Subcutaneous adipose tissue (tissue), 4 donors: ENCODE results near the gene LMNA. TPM values are rescaled to one million over a fixed set of nuclear protein-coding genes. Genes with fewer than 3 reads are reported as not detected.

Experiments
- total RNA-seq, 4 donors: library from RNA; depleted of rRNA; stranded (reverse); fragments of >200 nt; gene quantifications; one replicate each; pipeline ENCODE4 v1.1.0, GENCODE V29; 2016
- TF ChIP-seq, protein P1 (sequence below): fragments of 450-650 bp; IDR thresholded peaks from one replicate; pipeline ENCODE4 v1.5.1; 2016; ENCODE audit warnings: low read depth, mild to moderate bottlenecking, control low read depth, antibody characterized with exemption, moderate library complexity

LMNA gene
- total RNA-seq, 4 donors from 2014 or later, result 210 to 349 (median 281) TPM

DNA sequence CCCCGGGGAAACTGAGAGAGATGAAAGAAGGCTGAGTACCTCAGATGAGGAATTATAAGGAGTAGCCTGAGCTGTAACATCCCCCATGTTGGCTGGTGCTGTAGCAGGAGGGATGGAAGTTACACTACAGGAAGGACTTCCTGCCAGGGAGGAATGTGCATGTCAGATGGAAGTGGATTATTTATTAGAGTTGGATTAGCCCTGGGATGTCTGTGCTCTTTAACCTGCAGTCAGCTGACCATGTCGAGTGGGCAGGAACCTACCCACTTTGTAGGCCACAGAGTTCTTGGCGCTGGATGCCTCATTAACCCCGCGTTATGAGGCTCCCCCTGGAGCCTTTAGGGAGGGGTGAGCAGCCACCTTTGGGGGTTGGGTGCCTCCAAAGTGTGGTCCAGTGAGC lies 38.1 kb downstream of the LMNA start:
- TF ChIP-seq, protein P1, sequence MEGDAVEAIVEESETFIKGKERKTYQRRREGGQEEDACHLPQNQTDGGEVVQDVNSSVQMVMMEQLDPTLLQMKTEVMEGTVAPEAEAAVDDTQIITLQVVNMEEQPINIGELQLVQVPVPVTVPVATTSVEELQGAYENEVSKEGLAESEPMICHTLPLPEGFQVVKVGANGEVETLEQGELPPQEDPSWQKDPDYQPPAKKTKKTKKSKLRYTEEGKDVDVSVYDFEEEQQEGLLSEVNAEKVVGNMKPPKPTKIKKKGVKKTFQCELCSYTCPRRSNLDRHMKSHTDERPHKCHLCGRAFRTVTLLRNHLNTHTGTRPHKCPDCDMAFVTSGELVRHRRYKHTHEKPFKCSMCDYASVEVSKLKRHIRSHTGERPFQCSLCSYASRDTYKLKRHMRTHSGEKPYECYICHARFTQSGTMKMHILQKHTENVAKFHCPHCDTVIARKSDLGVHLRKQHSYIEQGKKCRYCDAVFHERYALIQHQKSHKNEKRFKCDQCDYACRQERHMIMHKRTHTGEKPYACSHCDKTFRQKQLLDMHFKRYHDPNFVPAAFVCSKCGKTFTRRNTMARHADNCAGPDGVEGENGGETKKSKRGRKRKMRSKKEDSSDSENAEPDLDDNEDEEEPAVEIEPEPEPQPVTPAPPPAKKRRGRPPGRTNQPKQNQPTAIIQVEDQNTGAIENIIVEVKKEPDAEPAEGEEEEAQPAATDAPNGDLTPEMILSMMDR, result no peak

DNA sequence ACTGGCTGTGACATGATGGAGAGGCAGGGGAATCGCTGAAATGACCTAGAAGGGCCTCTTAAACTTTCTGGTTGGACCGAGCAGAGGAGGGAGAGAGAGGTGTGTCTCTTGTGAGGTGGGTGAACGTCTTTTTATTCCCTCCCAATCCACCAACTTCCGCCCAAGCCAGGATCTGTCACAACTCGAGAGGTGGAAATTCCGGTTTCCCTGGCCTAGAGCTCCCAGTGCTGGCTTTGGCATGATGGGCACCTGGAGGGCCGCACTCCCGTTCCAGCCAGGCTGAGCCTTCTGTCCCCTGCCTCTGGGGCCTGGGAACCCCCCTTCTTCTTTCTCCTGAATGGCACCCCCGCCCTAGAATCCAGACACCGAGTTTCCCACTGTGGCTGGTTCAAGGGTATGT lies 38.9 kb downstream of the LMNA start, which contains the start of gene SEMA4A:
TSS of gene SEMA4A (plus strand) at position 224 of the 400 bp plus-strand sequence. CDS start 994 bp downstream, outside the sequence.
- TF ChIP-seq, protein P1, result no peak

DNA sequence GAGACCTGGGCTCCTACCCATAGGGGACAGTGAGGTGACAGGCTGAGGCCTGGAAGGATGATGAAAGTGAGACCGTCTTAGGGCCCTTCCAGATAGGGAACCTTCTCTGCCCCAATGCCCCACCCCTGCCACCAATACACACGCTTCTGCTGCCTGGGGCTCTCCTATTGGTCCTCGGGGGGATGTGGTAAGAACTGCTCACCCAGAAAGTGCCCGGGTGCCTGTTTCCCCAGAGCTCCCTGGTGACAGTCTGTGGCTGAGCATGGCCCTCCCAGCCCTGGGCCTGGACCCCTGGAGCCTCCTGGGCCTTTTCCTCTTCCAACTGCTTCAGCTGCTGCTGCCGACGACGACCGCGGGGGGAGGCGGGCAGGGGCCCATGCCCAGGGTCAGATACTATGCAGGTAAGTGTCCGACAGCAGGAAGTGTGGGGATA lies 39.8 kb downstream of the LMNA start:
- TF ChIP-seq, protein P1, result no peak

DNA sequence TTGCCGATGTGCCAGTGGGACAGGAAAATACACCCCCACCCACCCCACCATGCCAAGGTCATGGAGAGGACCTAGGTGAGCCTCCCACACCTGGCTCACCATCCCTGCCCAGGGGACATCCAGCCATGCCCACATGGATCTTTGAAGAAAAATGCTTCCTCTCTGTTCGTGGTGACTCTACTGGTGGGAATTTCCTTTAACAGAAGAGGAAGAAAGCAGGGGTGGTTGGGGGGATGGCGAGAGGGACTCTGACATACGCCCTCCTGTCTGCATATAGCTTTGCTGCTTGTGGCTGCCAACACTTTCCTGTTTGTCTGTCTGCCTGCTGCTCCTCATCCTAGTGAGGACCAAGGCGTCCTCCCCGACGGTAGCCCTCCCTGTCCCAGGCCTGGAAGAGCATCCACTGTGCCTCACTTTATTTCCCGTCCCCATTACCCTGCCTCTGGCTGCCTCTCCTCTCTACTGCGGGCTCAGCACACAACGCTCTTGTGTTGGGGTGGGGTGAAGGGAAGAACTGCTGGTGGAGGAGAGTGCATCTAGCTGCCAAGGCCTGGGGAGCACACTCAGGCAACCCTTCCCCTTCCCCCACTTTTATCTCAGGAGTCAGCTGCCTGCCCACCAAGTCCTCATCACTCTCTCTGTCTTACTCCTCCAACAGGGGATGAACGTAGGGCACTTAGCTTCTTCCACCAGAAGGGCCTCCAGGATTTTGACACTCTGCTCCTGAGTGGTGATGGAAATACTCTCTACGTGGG lies 41.4 kb downstream of the LMNA start:
- TF ChIP-seq, protein P1, result no peak

DNA sequence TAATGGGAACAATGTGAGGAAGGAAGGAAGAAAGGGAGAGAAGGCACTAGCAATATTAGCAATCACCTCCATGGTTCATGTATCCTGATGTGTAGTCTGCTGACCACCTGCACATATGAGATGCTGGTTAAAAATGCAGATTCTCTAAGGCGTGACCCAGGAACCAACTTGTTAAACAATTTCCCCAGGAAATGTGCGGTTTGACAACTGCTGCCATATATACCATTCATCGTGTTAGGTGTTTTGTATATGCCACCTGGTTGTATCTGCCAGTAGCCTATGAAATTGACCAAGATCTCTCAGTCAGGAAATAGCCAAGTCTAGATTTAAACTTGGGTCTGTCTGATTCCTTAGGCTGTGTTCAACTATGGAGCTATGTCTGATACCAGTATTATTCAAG lies 43.0 kb downstream of the LMNA start:
- TF ChIP-seq, protein P1, result no peak

DNA sequence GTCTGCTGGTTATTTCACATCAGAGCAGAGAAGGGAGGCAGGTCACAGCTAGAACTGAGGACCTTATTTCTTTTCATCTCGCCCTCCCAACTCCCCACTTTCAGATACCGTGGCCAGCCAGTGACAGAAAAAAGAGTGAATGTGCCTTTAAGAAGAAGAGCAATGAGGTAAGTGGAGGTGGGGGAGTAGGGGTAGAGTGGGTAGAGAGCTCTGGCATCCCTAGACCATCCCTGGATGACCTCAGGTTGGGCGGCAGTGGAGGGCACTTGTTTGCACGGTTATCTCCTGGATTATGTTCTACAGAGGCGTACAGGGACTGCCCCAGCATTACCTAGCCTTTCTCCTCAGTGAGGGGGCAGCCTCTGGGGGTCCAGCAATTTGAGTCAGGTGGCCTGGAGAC lies 43.5 kb downstream of the LMNA start:
- TF ChIP-seq, protein P1, result no peak

DNA sequence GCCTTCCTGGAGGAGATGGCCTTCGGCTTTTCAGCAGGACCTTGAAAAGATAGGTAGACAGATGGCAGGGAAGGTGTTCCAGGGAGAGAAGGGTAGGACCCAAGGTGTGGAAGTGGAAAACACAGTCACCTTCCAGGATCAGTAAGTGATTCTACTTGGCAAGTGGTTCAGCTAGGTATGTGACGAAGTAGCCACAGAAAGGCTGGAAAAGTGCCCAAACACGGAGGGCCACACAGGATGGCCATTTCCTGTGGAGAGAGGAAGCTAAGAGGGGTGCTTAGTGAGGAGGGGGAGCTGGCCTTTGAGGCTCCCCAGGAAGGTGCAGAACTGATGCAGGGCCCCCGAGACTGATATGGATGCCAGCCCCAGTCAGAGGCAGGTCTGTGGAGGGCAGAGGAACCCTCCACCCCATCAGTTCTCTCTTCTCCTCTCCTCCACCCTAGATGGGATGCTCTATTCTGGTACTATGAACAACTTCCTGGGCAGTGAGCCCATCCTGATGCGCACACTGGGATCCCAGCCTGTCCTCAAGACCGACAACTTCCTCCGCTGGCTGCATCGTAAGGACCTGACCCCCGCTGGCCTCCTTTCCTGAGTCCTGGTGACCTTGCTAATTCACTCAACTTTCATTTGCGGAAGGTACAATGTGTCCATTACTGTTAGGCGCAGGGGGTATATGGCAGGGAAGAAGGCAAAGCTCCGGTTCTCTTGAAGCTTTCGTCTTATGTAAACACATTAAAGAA lies 45.7 kb downstream of the LMNA start:
- TF ChIP-seq, protein P1, result no peak
